ENCODE measurements around the gene KAT6B.

DNA sequence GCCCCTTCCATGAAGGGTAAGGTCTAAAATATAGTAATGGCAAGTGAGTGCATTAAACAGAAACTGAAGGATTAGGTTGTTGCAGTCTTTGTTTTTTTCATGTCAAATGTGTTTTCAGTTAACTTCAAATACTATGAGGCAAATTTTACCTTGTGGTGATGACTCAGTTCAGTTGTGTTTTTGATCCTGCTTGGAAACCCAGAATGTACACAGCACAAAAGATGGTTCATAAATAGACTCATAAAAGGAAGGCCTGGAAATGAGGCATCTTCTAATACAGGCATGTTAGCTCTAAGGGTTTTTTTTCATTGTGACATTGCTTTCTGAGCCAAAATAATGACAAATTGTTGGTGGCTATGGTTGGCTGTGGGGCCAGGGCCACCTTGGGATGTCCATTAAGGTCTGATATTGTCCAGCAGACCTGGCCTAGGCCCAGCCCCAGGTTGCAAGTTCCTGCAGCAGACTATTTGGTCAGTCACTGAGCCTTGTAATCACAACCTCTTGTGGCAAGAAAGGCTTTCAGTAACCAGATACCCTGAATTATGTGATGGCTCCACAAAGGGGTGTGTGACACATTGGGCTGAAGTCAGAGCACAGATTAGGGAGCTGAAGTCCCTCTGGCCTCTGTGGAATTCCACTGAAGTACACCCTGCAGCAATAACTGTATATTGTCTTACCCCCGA lies 216.0 kb downstream of the KAT6B start:
- TF ChIP-seq CTCF (IDR thresholded peaks at IDR 0.05; ENCODE audit: poor library complexity, severe bottlenecking) = no peak
- TF ChIP-seq EZH2 (IDR thresholded peaks at IDR 0.05; ENCODE audit: borderline replicate concordance, insufficient read depth, low read length, poor library complexity, severe bottlenecking) = no peak
- no peak for TF ChIP-seq MXI1 (conservative IDR thresholded peaks at IDR 0.05; ENCODE audit: poor library complexity, severe bottlenecking)
- no peak for TF ChIP-seq TAF1 (IDR thresholded peaks at IDR 0.05; ENCODE audit: low read depth)
- no peak for TF ChIP-seq POLR2AphosphoS5 (IDR thresholded peaks at IDR 0.05)
- TF ChIP-seq SMC3 (conservative IDR thresholded peaks at IDR 0.05; ENCODE audit: poor library complexity) = no peak
